RWPE2 (cell line): ENCODE results near the gene PPP1CC.

Source experiments
- ATAC-seq: fragments of 200-7000 bp; cut with Tn5 transposase; 3 replicates; pipeline ENCODE4 v1.9.1; 2021; ENCODE audit warnings: low read depth
- DNase-seq: peaks from one replicate; pipeline ENCODE4 v3.0.0-alpha.2; 2020; ENCODE audit warnings: low spot score
- H3K27ac ChIP-seq: fragments of 450-650 bp; 2 replicates; pipeline ENCODE4 v1.5.1; 2017; ENCODE audit warnings: mild to moderate bottlenecking; ENCODE audit not compliant: poor library complexity, severe bottlenecking
- H3K27me3 ChIP-seq: fragments of 250-450 bp; sonication (Bioruptor Pico); 2 replicates; pipeline ENCODE4 v1.5.1; 2021; ENCODE audit warnings: mild to moderate bottlenecking, moderate library complexity; ENCODE audit not compliant: insufficient read depth, poor library complexity, severe bottlenecking
- H3K36me3 ChIP-seq: fragments of 250-450 bp; sonication (Bioruptor Pico); 2 replicates; pipeline ENCODE4 v1.5.1; 2020; ENCODE audit warnings: low read depth, mild to moderate bottlenecking, moderate library complexity
- H3K4me1 ChIP-seq: fragments of 250-450 bp; sonication (Bioruptor Pico); 2 replicates; pipeline ENCODE4 v1.5.1; 2021; ENCODE audit warnings: mild to moderate bottlenecking, moderate library complexity; ENCODE audit not compliant: insufficient read depth, poor library complexity, severe bottlenecking
- H3K4me3 ChIP-seq: fragments of 250-450 bp; sonication (Bioruptor Pico); 2 replicates; pipeline ENCODE4 v1.5.1; 2021; ENCODE audit warnings: mild to moderate bottlenecking, moderate library complexity; ENCODE audit not compliant: severe bottlenecking
- H3K9me3 ChIP-seq: fragments of 250-450 bp; sonication (Bioruptor Pico); 2 replicates; pipeline ENCODE4 v1.5.1; 2021; ENCODE audit warnings: mild to moderate bottlenecking, moderate library complexity; ENCODE audit not compliant: severe bottlenecking
- TF ChIP-seq, protein P1 (sequence below): fragments of 450-650 bp; IDR thresholded peaks from one replicate; pipeline ENCODE4 v1.5.1; 2017; ENCODE audit warnings: mild to moderate bottlenecking, moderate library complexity; ENCODE audit not compliant: poor library complexity, severe bottlenecking

PPP1CC gene

DNA sequence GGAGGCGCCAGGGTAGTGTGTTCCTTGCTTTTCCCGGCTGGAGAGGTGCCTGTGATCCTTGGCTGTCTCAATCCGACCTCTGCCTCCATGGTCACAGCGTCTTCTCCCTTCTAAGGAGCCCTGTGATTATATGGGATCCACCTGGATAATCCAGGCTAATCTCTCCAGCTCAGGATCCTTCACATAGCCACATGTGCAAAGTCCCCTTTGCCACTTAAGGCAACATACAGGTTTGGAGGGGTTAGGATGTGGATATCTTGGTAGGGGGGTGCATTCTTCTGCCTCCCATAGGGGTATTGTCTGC, 52.6 kb downstream of the PPP1CC start:
- ATAC-seq (no peak), DNase-seq (no peak)
- TF ChIP-seq, protein P1, sequence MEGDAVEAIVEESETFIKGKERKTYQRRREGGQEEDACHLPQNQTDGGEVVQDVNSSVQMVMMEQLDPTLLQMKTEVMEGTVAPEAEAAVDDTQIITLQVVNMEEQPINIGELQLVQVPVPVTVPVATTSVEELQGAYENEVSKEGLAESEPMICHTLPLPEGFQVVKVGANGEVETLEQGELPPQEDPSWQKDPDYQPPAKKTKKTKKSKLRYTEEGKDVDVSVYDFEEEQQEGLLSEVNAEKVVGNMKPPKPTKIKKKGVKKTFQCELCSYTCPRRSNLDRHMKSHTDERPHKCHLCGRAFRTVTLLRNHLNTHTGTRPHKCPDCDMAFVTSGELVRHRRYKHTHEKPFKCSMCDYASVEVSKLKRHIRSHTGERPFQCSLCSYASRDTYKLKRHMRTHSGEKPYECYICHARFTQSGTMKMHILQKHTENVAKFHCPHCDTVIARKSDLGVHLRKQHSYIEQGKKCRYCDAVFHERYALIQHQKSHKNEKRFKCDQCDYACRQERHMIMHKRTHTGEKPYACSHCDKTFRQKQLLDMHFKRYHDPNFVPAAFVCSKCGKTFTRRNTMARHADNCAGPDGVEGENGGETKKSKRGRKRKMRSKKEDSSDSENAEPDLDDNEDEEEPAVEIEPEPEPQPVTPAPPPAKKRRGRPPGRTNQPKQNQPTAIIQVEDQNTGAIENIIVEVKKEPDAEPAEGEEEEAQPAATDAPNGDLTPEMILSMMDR = no peak
- no peaks in the 10 kb centered on the region for H3K36me3 ChIP-seq
- H3K9me3 ChIP-seq = no peaks in the 10 kb centered on the region
- H3K4me3 ChIP-seq = no peak overlapping the region
- H3K27me3 ChIP-seq = peaks cover 13% of the 10 kb centered on the region
- H3K4me1 ChIP-seq = no peaks in the 10 kb centered on the region
- H3K27ac ChIP-seq = no peak overlapping the region

DNA sequence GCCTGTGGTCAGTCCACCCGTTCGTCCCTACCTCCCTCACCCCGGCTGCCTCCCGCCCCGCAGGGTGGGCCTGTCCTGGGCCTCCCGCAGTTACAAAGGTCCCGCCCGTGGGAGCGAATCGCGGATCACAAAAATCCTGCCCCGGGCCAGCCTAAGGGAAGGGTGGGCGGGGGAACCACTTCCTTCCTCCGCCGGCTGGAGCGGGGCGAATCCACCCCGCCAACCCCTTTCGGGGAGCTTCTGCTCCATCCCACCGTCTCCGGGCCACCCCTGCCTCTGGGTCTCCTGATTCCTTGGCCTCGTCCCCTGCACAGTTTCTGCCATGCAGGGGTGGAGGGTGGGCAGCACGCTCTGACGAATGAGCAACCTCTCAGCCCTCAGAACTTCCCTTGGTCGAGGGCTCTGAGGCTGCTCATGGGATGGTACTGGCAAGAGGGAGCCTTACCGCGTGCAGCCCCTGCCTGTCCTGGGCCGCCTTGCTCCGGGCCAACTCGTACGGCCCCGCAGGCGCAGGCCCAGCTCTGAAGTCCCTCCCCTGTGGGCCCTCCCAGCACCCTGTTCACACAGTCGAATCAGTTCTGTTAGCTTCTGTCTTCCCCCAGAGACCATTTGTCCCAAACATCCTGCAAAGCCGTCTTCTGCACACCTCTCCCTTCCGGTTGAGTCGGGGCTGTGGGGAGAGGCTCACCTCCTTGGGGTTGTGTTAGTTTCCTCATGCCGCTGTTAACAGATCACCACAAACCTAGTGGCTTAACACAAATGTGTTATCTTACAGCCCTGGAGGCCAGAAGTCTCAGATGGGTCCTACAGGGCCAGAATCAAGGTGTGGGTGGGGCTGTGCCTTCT, 53.2 kb downstream of the PPP1CC start:
- H3K27me3 ChIP-seq = peaks cover 13% of the 10 kb centered on the region
- no peaks in the 10 kb centered on the region for H3K4me1 ChIP-seq
- no peaks in the 10 kb centered on the region for H3K36me3 ChIP-seq
- DNase-seq = no peak
- H3K4me3 ChIP-seq = peak overlapping the region; percentile 30
- peak; percentile 40 for ATAC-seq
- H3K27ac ChIP-seq = no peak overlapping the region
- H3K9me3 ChIP-seq = no peaks in the 10 kb centered on the region
- TF ChIP-seq, protein P1 = no peak

- ATAC-seq (peak; percentile 75), DNase-seq (no peak)
- TF ChIP-seq, protein P1 = no peak
- no peaks in the 10 kb centered on the region for H3K9me3 ChIP-seq
- H3K27ac ChIP-seq = no peak within 1 kb of the TSS
- H3K4me1 ChIP-seq = no peaks in the 10 kb centered on the region
- H3K36me3 ChIP-seq = no peaks in the 10 kb centered on the region
- peak within 1 kb of the TSS; percentile 30 for H3K4me3 ChIP-seq
- peaks cover 13% of the 10 kb centered on the region for H3K27me3 ChIP-seq
Measured at GRCh38 chr12:110688446-110689280, 54.0 kb downstream of the PPP1CC start, which contains the start of gene HVCN1. Gene HVCN1 (minus strand): TSS chr12:110689115. CDS start chr12:110683245, 5,870 bp downstream.

- Histone ChIP-seq H3K27me3 (peaks cover 13% of the 10 kb centered on the region), H3K4me1 (no peaks in the 10 kb centered on the region), H3K4me3 (no peak overlapping the region), H3K36me3 (no peaks in the 10 kb centered on the region), H3K9me3 (no peaks in the 10 kb centered on the region), H3K27ac (no peak overlapping the region)
- DNase-seq = no peak
- TF ChIP-seq, protein P1 = no peak
- ATAC-seq = no peak
Measured at GRCh38 chr12:110687396-110688169, 55.1 kb downstream of the PPP1CC start.
